T-helper 2 cell (primary cell): ENCODE results near the gene HIPK1.
"Not testable (repeated sequence)": the region's sequence is repeated elsewhere in the genome, so short reads cannot be mapped to it uniquely, and the experiment has no call there.

Source experiments
- DNase-seq, 5 experiments: peaks; one replicate each; pipeline versions ENCODE4 v3.0.0 to v3.0.0-alpha.2; 2012 to 2022

Gene HIPK1

GRCh38 chr1:113945329-113945728 lies 16.2 kb downstream of the HIPK1 start:
- no peak for DNase-seq

- peak in 1 of 5 experiments; percentile 38 for DNase-seq
These were observed 17.0 kb downstream of the HIPK1 start for GRCh38 chr1:113946112-113946511.

- no peak for DNase-seq
These were observed 17.7 kb downstream of the HIPK1 start for GRCh38 chr1:113946678-113947387.

GRCh38 chr1:113947388-113948107 lies 18.4 kb downstream of the HIPK1 start:
- DNase-seq: peak in 1 of 5 experiments; percentile 61

- DNase-seq: not testable (repeated sequence)
These were observed 19.0 kb downstream of the HIPK1 start for GRCh38 chr1:113948151-113948550.

- no peak for DNase-seq
These were observed 19.9 kb downstream of the HIPK1 start for GRCh38 chr1:113949007-113949406.

GRCh38 chr1:113950908-113951307 lies 21.8 kb downstream of the HIPK1 start:
- DNase-seq: no peak

- DNase-seq: no peak
These were observed 22.6 kb downstream of the HIPK1 start for GRCh38 chr1:113951719-113952118.

GRCh38 chr1:113957984-113958383 lies 28.9 kb downstream of the HIPK1 start:
- DNase-seq: no peak

- DNase-seq: no peak
These were observed 29.6 kb downstream of the HIPK1 start for GRCh38 chr1:113958691-113959090.

GRCh38 chr1:113963281-113963906 lies 34.3 kb downstream of the HIPK1 start:
- DNase-seq: peak in 1 of 5 experiments; percentile 49

GRCh38 chr1:113965703-113966412 lies 36.7 kb downstream of the HIPK1 start:
- DNase-seq: no peak

- no peak for DNase-seq
These were observed 43.8 kb downstream of the HIPK1 start for GRCh38 chr1:113972954-113973353.

- DNase-seq: peak in 1 of 5 experiments; percentile 71
These were observed 46.2 kb downstream of the HIPK1 start for GRCh38 chr1:113975211-113975895.

- peak in 1 of 5 experiments; percentile 14 for DNase-seq
These were observed 47.6 kb downstream of the HIPK1 start for GRCh38 chr1:113976609-113977278.

GRCh38 chr1:113977906-113978305 lies 48.8 kb downstream of the HIPK1 start:
- no peak for DNase-seq

- DNase-seq: peak in 2 of 5 experiments; percentile 17 to 59
These were observed 50.0 kb downstream of the HIPK1 start, which contains the start of gene OLFML3 for GRCh38 chr1:113978863-113979702. TSS of gene OLFML3 (plus strand) at chr1:113979474. CDS start at chr1:113979517, 43 bp downstream.

GRCh38 chr1:113980110-113980509 lies 51.0 kb downstream of the HIPK1 start:
- DNase-seq: no peak

GRCh38 chr1:113981962-113982931 lies 53.1 kb downstream of the HIPK1 start:
- DNase-seq: no peak
